HEK293T (cell line): ENCODE measurements around the gene RPL37.
"Not testable (repeated sequence)": the region's sequence is repeated elsewhere in the genome, so short reads cannot be mapped to it uniquely, and the experiment has no call there.

ENCODE experiments used
- CTCF ChIA-PET: fragments of 350-600 bp; formaldehyde crosslinking; extraction: SDS; loops from one replicate; lab custom pipeline; 2021; ENCODE audit warnings: antibody characterized with exemption, inconsistent platforms; lab: Yijun Ruan, JAX
- POLR2A ChIA-PET: fragments of 350-600 bp; formaldehyde crosslinking; extraction: SDS; loops from one replicate; lab custom pipeline; 2020; ENCODE audit warnings: antibody characterized with exemption, inconsistent platforms; lab: Yijun Ruan, JAX
- DNase-seq: peaks from one replicate; pipeline ENCODE4 v3.0.0; 2012; ENCODE audit warnings: mixed read lengths; ENCODE audit errors: extremely low spot score
- ARNT ChIP-seq: fragments of 450-650 bp; IDR thresholded peaks from 2 replicates; pipeline ENCODE4 v1.6.1; 2017; ENCODE audit warnings: mild to moderate bottlenecking
- BHLHE40 ChIP-seq: fragments of 450-650 bp; IDR thresholded peaks from 2 replicates; pipeline ENCODE4 v1.6.1; 2016; ENCODE audit warnings: mild to moderate bottlenecking, moderate library complexity, borderline replicate concordance
- CTBP1 ChIP-seq: fragments of 450-650 bp; IDR thresholded peaks from 2 replicates; pipeline ENCODE4 v1.6.1; 2016; ENCODE audit warnings: borderline replicate concordance
- ELF4 ChIP-seq: fragments of 450-650 bp; IDR thresholded peaks from 2 replicates; pipeline ENCODE4 v1.6.1; 2017; ENCODE audit warnings: antibody characterized with exemption
- FOXA1 ChIP-seq: fragments of 450-650 bp; IDR thresholded peaks from 2 replicates; pipeline ENCODE4 v1.6.1; 2016; ENCODE audit warnings: mild to moderate bottlenecking
- FOXK2 ChIP-seq: fragments of 450-650 bp; IDR thresholded peaks from 2 replicates; pipeline ENCODE4 v1.6.1; 2016; ENCODE audit warnings: mild to moderate bottlenecking
- FOXM1 ChIP-seq: fragments of 450-650 bp; IDR thresholded peaks from 2 replicates; pipeline ENCODE4 v1.6.1; 2017; ENCODE audit warnings: mild to moderate bottlenecking, borderline replicate concordance
- HDGF ChIP-seq: fragments of 450-650 bp; IDR thresholded peaks from 2 replicates; pipeline ENCODE4 v1.6.1; 2017; ENCODE audit warnings: antibody characterized with exemption, borderline replicate concordance
- L3MBTL2 ChIP-seq: fragments of 450-650 bp; conservative IDR thresholded peaks from 2 replicates; pipeline ENCODE4 v1.6.1; 2016; ENCODE audit warnings: mild to moderate bottlenecking
- LEF1 ChIP-seq: fragments of 450-650 bp; IDR thresholded peaks from 2 replicates; pipeline ENCODE4 v1.6.1; 2017; ENCODE audit warnings: mild to moderate bottlenecking, borderline replicate concordance
- NFRKB ChIP-seq: fragments of 450-650 bp; IDR thresholded peaks from 2 replicates; pipeline ENCODE4 v1.6.1; 2016; ENCODE audit warnings: mild to moderate bottlenecking, moderate library complexity
- SP1 ChIP-seq: fragments of 450-650 bp; IDR thresholded peaks from 2 replicates; pipeline ENCODE4 v1.6.1; 2017
- SUZ12 ChIP-seq: fragments of 450-650 bp; IDR thresholded peaks from 2 replicates; pipeline ENCODE4 v1.6.1; 2016; ENCODE audit warnings: mild to moderate bottlenecking
- TARDBP ChIP-seq: fragments of 450-650 bp; IDR thresholded peaks from 2 replicates; pipeline ENCODE4 v1.6.1; 2016
- ZNF384 ChIP-seq: fragments of 450-650 bp; IDR thresholded peaks from 2 replicates; pipeline ENCODE4 v1.6.1; 2016
- TF ChIP-seq, protein P1 (sequence below): fragments of 450-650 bp; IDR thresholded peaks from 2 replicates; pipeline ENCODE4 v1.6.1; 2016

Gene RPL37

DNA sequence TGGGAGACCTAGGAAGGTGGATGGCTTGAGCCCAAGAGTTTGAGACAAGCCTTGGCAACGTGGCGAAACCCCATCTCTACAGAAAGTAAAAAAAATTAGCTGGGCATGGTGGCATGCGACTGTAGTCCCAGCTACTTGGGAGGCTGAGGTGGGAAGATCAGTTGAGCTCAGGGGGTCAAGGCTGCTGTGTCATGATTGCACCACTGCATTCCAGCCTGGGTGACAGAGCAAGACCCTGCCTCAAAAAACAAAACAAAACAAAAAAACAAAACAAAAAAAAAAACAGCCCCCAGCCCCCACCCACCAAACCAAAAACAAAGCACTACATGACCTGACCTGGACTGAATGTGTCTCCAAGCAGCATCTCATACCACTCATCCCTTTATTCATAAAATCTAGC is 40.9 kb upstream of the RPL37 start:
- ChIA-PET POLR2A (no interaction called here), CTCF (no interaction called here)
- DNase-seq = no peak
- TF ChIP-seq SP1 = no peak
- TF ChIP-seq, protein P1, sequence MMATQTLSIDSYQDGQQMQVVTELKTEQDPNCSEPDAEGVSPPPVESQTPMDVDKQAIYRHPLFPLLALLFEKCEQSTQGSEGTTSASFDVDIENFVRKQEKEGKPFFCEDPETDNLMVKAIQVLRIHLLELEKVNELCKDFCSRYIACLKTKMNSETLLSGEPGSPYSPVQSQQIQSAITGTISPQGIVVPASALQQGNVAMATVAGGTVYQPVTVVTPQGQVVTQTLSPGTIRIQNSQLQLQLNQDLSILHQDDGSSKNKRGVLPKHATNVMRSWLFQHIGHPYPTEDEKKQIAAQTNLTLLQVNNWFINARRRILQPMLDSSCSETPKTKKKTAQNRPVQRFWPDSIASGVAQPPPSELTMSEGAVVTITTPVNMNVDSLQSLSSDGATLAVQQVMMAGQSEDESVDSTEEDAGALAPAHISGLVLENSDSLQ = no peak
- no peak for TF ChIP-seq CTBP1
- TF ChIP-seq ARNT = no peak
- TF ChIP-seq SUZ12 = no peak
- no peak for TF ChIP-seq LEF1
- TF ChIP-seq FOXK2 = no peak
- TF ChIP-seq FOXM1 = no peak
- TF ChIP-seq ELF4 = no peak
- no peak for TF ChIP-seq BHLHE40
- TF ChIP-seq TARDBP = no peak
- TF ChIP-seq HDGF = no peak

GRCh38 chr5:40873286-40873880 is 38.4 kb upstream of the RPL37 start:
- TF ChIP-seq SP1 (no peak), LEF1 (no peak), HDGF (no peak), ELF4 (no peak), FOXA1 (no peak), BHLHE40 (no peak), ZNF384 (no peak), ARNT (no peak), FOXK2 (no peak), TARDBP (no peak), NFRKB (no peak), L3MBTL2 (no peak), CTBP1 (no peak), SUZ12 (no peak)
- TF ChIP-seq, protein P1 = no peak
- no peak for DNase-seq
- POLR2A ChIA-PET = no interaction called here
- CTCF ChIA-PET = interaction anchor here (0.6 kb wide), 2 partner anchors 73 to 1181 kb away, joined by 3 read pairs; no protein-coding TSS in a partner anchor

DNA sequence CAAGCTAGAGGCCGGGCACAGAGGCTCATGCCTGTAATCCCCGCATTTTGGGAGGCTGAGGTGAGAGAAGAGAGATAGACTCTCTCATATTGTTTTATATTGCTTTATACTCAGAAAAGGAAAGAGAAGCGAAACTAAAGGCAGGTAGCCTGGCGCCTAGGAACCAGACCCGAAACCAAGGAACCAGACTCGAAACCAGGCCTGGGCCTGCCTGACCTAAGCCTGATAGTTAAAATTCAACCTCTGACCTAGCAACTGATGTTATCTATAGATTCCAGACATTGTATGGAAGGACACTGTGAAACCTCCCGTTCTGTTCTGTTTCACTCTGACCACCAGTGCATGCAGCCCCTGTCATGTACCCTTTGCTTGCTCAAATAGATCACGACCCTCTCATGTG is 37.2 kb upstream of the RPL37 start:
- CTCF ChIA-PET, DNase-seq, POLR2A ChIA-PET: not testable (repeated sequence)

DNA sequence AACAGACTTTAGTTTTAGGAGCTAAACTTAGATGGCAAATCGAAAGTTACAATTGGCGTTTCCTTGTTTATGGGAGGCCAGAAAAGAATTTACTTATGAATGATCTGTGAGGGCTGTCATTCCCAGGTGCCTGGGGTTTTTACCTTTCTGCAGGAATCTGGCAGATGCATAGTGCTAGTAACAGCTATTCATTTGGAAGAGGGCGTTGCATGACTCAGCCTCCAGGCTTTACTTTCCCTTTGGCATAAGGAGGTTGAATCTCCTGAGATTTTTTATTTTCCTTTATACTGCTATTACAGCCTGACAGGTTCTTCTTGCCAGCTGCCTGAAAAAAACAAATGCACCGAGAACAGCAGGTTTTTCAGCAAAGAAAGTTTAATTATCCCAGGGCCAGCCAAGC is 36.2 kb upstream of the RPL37 start:
- no peak for DNase-seq
- ChIA-PET POLR2A (no interaction called here), CTCF (no interaction called here)
- TF ChIP-seq NFRKB (no peak), FOXA1 (no peak), ARNT (no peak), TARDBP (no peak), ZNF384 (no peak), L3MBTL2 (no peak), HDGF (no peak), SUZ12 (no peak), FOXK2 (no peak)

- no peak for DNase-seq
- ChIA-PET POLR2A (no interaction called here), CTCF (no interaction called here)
- TF ChIP-seq ZNF384 = no peak
- TF ChIP-seq TARDBP = no peak
- no peak for TF ChIP-seq BHLHE40
- no peak for TF ChIP-seq HDGF
- TF ChIP-seq FOXK2 = no peak
- no peak for TF ChIP-seq SUZ12
- TF ChIP-seq NFRKB = no peak
- TF ChIP-seq ELF4 = no peak
- no peak for TF ChIP-seq L3MBTL2
- TF ChIP-seq, protein P1 = no peak
- TF ChIP-seq SP1 = no peak
- no peak for TF ChIP-seq ARNT
- no peak for TF ChIP-seq LEF1
- no peak for TF ChIP-seq FOXA1
- no peak for TF ChIP-seq CTBP1
Measured at GRCh38 chr5:40869384-40869783, 34.4 kb upstream of the RPL37 start.

DNA sequence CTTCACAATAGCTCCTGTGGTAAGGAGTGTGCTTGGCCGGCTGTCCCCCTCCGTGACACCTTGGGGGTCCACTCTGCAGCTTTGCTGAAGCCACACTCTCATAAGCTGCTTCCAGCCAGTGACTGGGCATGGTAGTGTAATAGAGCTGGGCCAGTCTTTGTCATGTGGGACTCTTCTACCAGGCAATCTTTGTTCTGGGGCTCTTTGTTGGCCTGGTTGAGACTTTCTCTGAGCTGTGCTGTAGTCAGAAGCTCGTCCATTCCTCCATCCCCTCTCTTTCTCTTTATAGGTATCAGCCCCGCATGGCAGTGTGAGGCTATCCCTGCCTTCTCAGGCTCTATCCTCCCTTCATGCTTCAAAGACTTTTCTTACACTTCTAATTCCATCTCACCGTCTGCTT is 31.8 kb upstream of the RPL37 start:
- no peak for DNase-seq
- CTCF ChIA-PET = interaction anchor here (1.0 kb wide), 1 partner anchor 38 kb away, joined by 4 read pairs; no protein-coding TSS in a partner anchor
- TF ChIP-seq L3MBTL2 (no peak), TARDBP (no peak), FOXM1 (no peak), SUZ12 (no peak), ELF4 (no peak), LEF1 (no peak), HDGF (no peak), FOXK2 (no peak), BHLHE40 (no peak), ARNT (no peak), CTBP1 (no peak), FOXA1 (no peak), SP1 (no peak), ZNF384 (no peak), NFRKB (no peak)
- TF ChIP-seq, protein P1 = no peak
- POLR2A ChIA-PET = no interaction called here

DNA sequence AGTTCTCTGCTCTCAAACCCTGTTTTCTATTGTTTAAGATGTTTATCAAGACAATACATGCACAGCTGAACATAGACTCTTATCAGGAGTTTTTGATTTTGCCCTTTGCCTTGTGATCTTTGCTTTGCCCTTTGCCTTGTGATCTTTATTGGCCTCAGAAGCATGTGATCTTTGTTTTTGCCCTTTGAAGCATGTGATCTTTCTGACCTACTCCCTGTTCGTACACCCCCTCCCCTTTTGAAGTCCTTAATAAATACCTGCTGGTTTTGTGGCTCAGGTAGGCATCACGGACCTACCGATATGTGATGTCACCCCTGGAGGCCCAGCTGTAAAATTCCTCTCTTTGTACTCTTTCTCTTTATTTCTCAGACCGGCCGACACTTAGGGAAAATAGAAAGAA is 30.0 kb upstream of the RPL37 start:
- DNase-seq, POLR2A ChIA-PET, CTCF ChIA-PET: not testable (repeated sequence)
